H1 (cell line): ENCODE data around the gene PRKCH. TPM values are rescaled to one million over a fixed set of nuclear protein-coding genes. Genes with fewer than 3 reads are reported as not detected.

ENCODE experiments used
- BCL11A ChIP-seq, 2 experiments: IDR thresholded peaks; one replicate each; pipeline ENCODE4 v1.6.1; 2011; ENCODE audit warnings: low read depth in 2 of 2, low read length in 2 of 2, mild to moderate bottlenecking in 2 of 2
- CTBP2 ChIP-seq: IDR thresholded peaks from 2 replicates; pipeline ENCODE4 v1.7.0; 2011; ENCODE audit warnings: borderline replicate concordance, mild to moderate bottlenecking, moderate library complexity, mixed read lengths, low read length; ENCODE audit not compliant: insufficient read depth, insufficient read length
- SP1 ChIP-seq: IDR thresholded peaks from 2 replicates; pipeline ENCODE4 v1.6.1; 2011; ENCODE audit warnings: low read depth, low read length
- SRF ChIP-seq: IDR thresholded peaks from 2 replicates; pipeline ENCODE4 v1.6.1; 2011; ENCODE audit warnings: mild to moderate bottlenecking, low read depth, low read length, moderate library complexity
- SUZ12 ChIP-seq: fragments of 200-600 bp; sonication (generic); IDR thresholded peaks from 2 replicates; pipeline ENCODE4 v1.6.1; 2012; ENCODE audit warnings: mild to moderate bottlenecking, inconsistent platforms, low read length, moderate library complexity, mixed read lengths
- TEAD4 ChIP-seq: IDR thresholded peaks from 2 replicates; pipeline ENCODE4 v1.6.1; 2012; ENCODE audit warnings: low read depth, low read length, inconsistent platforms, mixed read lengths
- ZNF274 ChIP-seq: IDR thresholded peaks from 2 replicates; pipeline ENCODE4 v1.7.0; 2012; ENCODE audit warnings: low read length, borderline replicate concordance; ENCODE audit errors: extremely low read depth
- polyA plus RNA-seq, 7 experiments: library from polyadenylated mRNA; depleted of rRNA in 3 of 7; stranded (reverse) in 5 of 7; unstranded in 2 of 7; fragments of >200 nt in 5 of 7; fragments of 200-250 nt in 2 of 7; gene quantifications; 1 replicate in 5 of 7; 2 replicates in 1 of 7; 4 replicates in 1 of 7; pipeline versions ENCODE4 v1.2.1 to v1.2.3, GENCODE V29; 2011 to 2013; ENCODE audit warnings: missing spikeins in 2 of 7, mixed read lengths in 2 of 7
- total RNA-seq: library from RNA; stranded (reverse); fragmentation: NEBNext Ultra II Directional; extraction: Animal tissue kit (Norgen Biotek cat#: 25700); gene quantifications from 2 replicates; pipeline ENCODE4 v1.2.1, GENCODE V29; 2021
- TF ChIP-seq, protein P1 (sequence below): fragments of 300-600 bp; sonication (generic); IDR thresholded peaks from 2 replicates; pipeline ENCODE4 v1.7.1; 2012; ENCODE audit warnings: low read length, moderate library complexity, mild to moderate bottlenecking, inconsistent platforms; ENCODE audit not compliant: insufficient replicate concordance
- TF ChIP-seq, protein P2 (sequence below), 3 experiments: IDR thresholded peaks; 1 replicate in 2 of 3; 2 replicates in 1 of 3; pipeline versions ENCODE4 v1.5.1 to v1.6.1; 2011; ENCODE audit warnings: low read length in 3 of 3, mild to moderate bottlenecking in 3 of 3, inconsistent platforms in 2 of 3, low read depth in 1 of 3, moderate library complexity in 1 of 3; ENCODE audit not compliant: insufficient read depth in 1 of 3; ENCODE audit errors: control extremely low read depth in 1 of 3

The PRKCH gene
- total and polyA plus RNA-seq, 2 of the 8 experiments (the other 6 are each of a cell fraction or from before 2014, with no cell fraction given): 6.4 to 7.0 TPM

DNA sequence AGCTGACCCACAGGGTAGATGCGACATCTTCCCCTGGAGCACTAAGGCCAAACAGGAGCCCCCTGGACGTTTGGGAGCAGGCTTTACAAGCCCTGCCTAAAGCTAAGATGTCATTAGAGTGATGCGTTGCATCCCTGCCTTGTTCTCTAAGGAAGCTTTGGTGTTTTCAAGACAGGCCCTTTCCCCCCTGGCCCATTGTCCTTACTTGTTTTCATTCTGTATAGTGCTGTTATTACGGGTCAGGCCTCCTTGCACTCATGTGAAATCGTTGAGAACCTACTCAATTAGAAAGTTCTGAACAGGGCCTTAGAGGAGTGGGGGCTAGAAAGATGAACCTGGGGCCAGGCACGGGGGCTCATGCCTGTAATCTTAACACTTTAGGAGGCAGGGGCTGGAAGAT is 1.7 kb upstream of the PRKCH start (continued):
- TF ChIP-seq, protein P1, sequence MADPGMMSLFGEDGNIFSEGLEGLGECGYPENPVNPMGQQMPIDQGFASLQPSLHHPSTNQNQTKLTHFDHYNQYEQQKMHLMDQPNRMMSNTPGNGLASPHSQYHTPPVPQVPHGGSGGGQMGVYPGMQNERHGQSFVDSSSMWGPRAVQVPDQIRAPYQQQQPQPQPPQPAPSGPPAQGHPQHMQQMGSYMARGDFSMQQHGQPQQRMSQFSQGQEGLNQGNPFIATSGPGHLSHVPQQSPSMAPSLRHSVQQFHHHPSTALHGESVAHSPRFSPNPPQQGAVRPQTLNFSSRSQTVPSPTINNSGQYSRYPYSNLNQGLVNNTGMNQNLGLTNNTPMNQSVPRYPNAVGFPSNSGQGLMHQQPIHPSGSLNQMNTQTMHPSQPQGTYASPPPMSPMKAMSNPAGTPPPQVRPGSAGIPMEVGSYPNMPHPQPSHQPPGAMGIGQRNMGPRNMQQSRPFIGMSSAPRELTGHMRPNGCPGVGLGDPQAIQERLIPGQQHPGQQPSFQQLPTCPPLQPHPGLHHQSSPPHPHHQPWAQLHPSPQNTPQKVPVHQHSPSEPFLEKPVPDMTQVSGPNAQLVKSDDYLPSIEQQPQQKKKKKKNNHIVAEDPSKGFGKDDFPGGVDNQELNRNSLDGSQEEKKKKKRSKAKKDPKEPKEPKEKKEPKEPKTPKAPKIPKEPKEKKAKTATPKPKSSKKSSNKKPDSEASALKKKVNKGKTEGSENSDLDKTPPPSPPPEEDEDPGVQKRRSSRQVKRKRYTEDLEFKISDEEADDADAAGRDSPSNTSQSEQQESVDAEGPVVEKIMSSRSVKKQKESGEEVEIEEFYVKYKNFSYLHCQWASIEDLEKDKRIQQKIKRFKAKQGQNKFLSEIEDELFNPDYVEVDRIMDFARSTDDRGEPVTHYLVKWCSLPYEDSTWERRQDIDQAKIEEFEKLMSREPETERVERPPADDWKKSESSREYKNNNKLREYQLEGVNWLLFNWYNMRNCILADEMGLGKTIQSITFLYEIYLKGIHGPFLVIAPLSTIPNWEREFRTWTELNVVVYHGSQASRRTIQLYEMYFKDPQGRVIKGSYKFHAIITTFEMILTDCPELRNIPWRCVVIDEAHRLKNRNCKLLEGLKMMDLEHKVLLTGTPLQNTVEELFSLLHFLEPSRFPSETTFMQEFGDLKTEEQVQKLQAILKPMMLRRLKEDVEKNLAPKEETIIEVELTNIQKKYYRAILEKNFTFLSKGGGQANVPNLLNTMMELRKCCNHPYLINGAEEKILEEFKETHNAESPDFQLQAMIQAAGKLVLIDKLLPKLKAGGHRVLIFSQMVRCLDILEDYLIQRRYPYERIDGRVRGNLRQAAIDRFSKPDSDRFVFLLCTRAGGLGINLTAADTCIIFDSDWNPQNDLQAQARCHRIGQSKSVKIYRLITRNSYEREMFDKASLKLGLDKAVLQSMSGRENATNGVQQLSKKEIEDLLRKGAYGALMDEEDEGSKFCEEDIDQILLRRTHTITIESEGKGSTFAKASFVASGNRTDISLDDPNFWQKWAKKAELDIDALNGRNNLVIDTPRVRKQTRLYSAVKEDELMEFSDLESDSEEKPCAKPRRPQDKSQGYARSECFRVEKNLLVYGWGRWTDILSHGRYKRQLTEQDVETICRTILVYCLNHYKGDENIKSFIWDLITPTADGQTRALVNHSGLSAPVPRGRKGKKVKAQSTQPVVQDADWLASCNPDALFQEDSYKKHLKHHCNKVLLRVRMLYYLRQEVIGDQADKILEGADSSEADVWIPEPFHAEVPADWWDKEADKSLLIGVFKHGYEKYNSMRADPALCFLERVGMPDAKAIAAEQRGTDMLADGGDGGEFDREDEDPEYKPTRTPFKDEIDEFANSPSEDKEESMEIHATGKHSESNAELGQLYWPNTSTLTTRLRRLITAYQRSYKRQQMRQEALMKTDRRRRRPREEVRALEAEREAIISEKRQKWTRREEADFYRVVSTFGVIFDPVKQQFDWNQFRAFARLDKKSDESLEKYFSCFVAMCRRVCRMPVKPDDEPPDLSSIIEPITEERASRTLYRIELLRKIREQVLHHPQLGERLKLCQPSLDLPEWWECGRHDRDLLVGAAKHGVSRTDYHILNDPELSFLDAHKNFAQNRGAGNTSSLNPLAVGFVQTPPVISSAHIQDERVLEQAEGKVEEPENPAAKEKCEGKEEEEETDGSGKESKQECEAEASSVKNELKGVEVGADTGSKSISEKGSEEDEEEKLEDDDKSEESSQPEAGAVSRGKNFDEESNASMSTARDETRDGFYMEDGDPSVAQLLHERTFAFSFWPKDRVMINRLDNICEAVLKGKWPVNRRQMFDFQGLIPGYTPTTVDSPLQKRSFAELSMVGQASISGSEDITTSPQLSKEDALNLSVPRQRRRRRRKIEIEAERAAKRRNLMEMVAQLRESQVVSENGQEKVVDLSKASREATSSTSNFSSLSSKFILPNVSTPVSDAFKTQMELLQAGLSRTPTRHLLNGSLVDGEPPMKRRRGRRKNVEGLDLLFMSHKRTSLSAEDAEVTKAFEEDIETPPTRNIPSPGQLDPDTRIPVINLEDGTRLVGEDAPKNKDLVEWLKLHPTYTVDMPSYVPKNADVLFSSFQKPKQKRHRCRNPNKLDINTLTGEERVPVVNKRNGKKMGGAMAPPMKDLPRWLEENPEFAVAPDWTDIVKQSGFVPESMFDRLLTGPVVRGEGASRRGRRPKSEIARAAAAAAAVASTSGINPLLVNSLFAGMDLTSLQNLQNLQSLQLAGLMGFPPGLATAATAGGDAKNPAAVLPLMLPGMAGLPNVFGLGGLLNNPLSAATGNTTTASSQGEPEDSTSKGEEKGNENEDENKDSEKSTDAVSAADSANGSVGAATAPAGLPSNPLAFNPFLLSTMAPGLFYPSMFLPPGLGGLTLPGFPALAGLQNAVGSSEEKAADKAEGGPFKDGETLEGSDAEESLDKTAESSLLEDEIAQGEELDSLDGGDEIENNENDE: no peak
- TF ChIP-seq ZNF274: no peak
- TF ChIP-seq SUZ12: no peak
- TF ChIP-seq BCL11A (IDR thresholded peaks at IDR 0.05; ENCODE audit: low read depth in 2 of 2, low read length in 2 of 2): no peak
- no peak for TF ChIP-seq CTBP2
- TF ChIP-seq, protein P2, sequence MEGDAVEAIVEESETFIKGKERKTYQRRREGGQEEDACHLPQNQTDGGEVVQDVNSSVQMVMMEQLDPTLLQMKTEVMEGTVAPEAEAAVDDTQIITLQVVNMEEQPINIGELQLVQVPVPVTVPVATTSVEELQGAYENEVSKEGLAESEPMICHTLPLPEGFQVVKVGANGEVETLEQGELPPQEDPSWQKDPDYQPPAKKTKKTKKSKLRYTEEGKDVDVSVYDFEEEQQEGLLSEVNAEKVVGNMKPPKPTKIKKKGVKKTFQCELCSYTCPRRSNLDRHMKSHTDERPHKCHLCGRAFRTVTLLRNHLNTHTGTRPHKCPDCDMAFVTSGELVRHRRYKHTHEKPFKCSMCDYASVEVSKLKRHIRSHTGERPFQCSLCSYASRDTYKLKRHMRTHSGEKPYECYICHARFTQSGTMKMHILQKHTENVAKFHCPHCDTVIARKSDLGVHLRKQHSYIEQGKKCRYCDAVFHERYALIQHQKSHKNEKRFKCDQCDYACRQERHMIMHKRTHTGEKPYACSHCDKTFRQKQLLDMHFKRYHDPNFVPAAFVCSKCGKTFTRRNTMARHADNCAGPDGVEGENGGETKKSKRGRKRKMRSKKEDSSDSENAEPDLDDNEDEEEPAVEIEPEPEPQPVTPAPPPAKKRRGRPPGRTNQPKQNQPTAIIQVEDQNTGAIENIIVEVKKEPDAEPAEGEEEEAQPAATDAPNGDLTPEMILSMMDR (IDR thresholded peaks at IDR 0.05; ENCODE audit: control extremely low read depth in 1 of 3, insufficient read depth in 1 of 3, low read depth in 1 of 3, low read length in 3 of 3): no peak
- no peak for TF ChIP-seq SP1
- no peak for TF ChIP-seq TEAD4
- no peak for TF ChIP-seq SRF
